PC-3 (cell line): Measurements from ENCODE around the gene TPK1. TPM values are rescaled to one million over a fixed set of nuclear protein-coding genes. Genes with fewer than 3 reads are reported as not detected.

Experiments
- ATAC-seq: fragments of 200-7000 bp; cut with Tn5 transposase; 2 replicates; pipeline ENCODE4 v1.9.1; 2020; ENCODE audit warnings: mild to moderate bottlenecking, moderate library complexity
- BruUV-seq: library from RNA; stranded (reverse); fragments of 400-500 nt; replicated peaks from 2 replicates; lab custom pipeline; 2021; lab: Mats Ljungman, UMichigan
- CTCF ChIA-PET: fragments of 300-600 bp; sonication (Branson Sonifier 250); formaldehyde crosslinking; loops from one replicate; lab custom pipeline; 2022; ENCODE audit warnings: antibody characterized with exemption; lab: Charles Lee
- POLR2A ChIA-PET: fragments of 300-600 bp; sonication (Branson Sonifier 250); formaldehyde crosslinking; loops from one replicate; lab custom pipeline; 2022; ENCODE audit warnings: antibody characterized with exemption; ENCODE audit not compliant: unreplicated experiment; lab: Charles Lee
- DNase-seq: peaks from one replicate; pipeline ENCODE4 v3.0.0-alpha.2; 2015
- H2AFZ ChIP-seq: fragments of 300-600 bp; sonication (generic); 2 replicates; pipeline ENCODE4 v1.6.0; 2016; ENCODE audit warnings: antibody characterized with exemption, low read length
- H3F3A ChIP-seq: fragments of 300-600 bp; sonication (generic); one replicate; pipeline ENCODE4 v1.6.0; 2017; ENCODE audit warnings: antibody characterized with exemption, low read length, control low read depth, mild to moderate bottlenecking; ENCODE audit not compliant: unreplicated experiment
- H3K27ac ChIP-seq: fragments of 300-600 bp; sonication (generic); 2 replicates; pipeline ENCODE4 v1.5.1; 2016; ENCODE audit warnings: mild to moderate bottlenecking, low read length
- H3K27me3 ChIP-seq: fragments of 300-600 bp; sonication (generic); 2 replicates; pipeline ENCODE4 v1.6.1; 2016; ENCODE audit warnings: low read length, mixed read lengths
- H3K36me3 ChIP-seq: fragments of 300-600 bp; sonication (generic); 2 replicates; pipeline ENCODE4 v1.6.1; 2016; ENCODE audit warnings: low read depth, mixed run types, low read length, mixed read lengths
- H3K4me1 ChIP-seq: fragments of 300-600 bp; sonication (generic); 2 replicates; pipeline ENCODE4 v1.5.1; 2016; ENCODE audit warnings: low read length; ENCODE audit not compliant: insufficient read depth
- H3K4me2 ChIP-seq: fragments of 300-600 bp; sonication (generic); 2 replicates; pipeline ENCODE4 v1.6.0; 2016; ENCODE audit warnings: low read length
- H3K4me3 ChIP-seq: fragments of 300-600 bp; sonication (generic); 2 replicates; pipeline ENCODE4 v1.5.1; 2016; ENCODE audit warnings: mild to moderate bottlenecking, low read length, mixed read lengths
- H3K79me2 ChIP-seq: fragments of 300-600 bp; sonication (generic); 2 replicates; pipeline ENCODE4 v1.6.1; 2017; ENCODE audit warnings: low read length, mixed read lengths
- H3K9ac ChIP-seq: fragments of 300-600 bp; sonication (generic); 2 replicates; pipeline ENCODE4 v1.6.0; 2016; ENCODE audit warnings: mild to moderate bottlenecking, low read length
- H3K9me2 ChIP-seq: fragments of 300-600 bp; sonication (generic); replicated peaks from 2 replicates; pipeline ENCODE4 v1.6.1; 2016; ENCODE audit warnings: mixed run types, low read length, mixed read lengths
- H3K9me3 ChIP-seq: fragments of 300-600 bp; sonication (generic); 2 replicates; pipeline ENCODE4 v1.6.1; 2016; ENCODE audit warnings: low read length, mixed read lengths
- H4K20me1 ChIP-seq: fragments of 300-600 bp; sonication (generic); 2 replicates; pipeline ENCODE4 v1.6.1; 2016; ENCODE audit warnings: low read length, mixed read lengths
- CTCF ChIP-seq: fragments of 300-600 bp; sonication (generic); conservative IDR thresholded peaks from 2 replicates; pipeline ENCODE4 v1.5.1; 2017; ENCODE audit warnings: antibody characterized with exemption, low read depth, mild to moderate bottlenecking, low read length
- EZH2 ChIP-seq: fragments of 300-600 bp; sonication (generic); IDR thresholded peaks from one replicate; pipeline ENCODE4 v1.6.1; 2017; ENCODE audit warnings: antibody characterized with exemption, mild to moderate bottlenecking, low read length; ENCODE audit not compliant: unreplicated experiment
- EZH2phosphoT487 ChIP-seq: fragments of 300-600 bp; sonication (generic); IDR thresholded peaks from 2 replicates; pipeline ENCODE4 v1.6.1; 2018; ENCODE audit warnings: mild to moderate bottlenecking, antibody characterized with exemption, low read length, borderline replicate concordance
- intact Hi-C: fragments of 100-400 bp; cut with micrococcal nuclease; formaldehyde crosslinking; loops from 2 replicates; pipeline ENCODE4 v1.9.0; 2023
- total RNA-seq: library from RNA; depleted of rRNA; stranded (reverse); fragments of >200 nt; gene quantifications from 2 replicates; pipeline ENCODE4 v1.2.3, GENCODE V29; 2014

TPK1 gene
- total RNA-seq, 1 experiment from 2014 or later = 4.5 TPM

GRCh38 chr7:144415858-144416257 lies 420.0 kb downstream of the TPK1 start:
- no peak for TF ChIP-seq CTCF
- TF ChIP-seq EZH2 = no peak
- TF ChIP-seq EZH2phosphoT487 = no peak
- ChIA-PET CTCF (no interaction called here), POLR2A (no interaction called here)
- Histone ChIP-seq H3K9me2 (no peaks in the 10 kb centered on the region), H4K20me1 (no peaks in the 10 kb centered on the region), H3K4me2 (no peak overlapping the region), H3K27ac (no peak overlapping the region), H3K4me1 (no peaks in the 10 kb centered on the region), H3K79me2 (no peaks in the 10 kb centered on the region), H2AFZ (no peak overlapping the region), H3K36me3 (no peaks in the 10 kb centered on the region), H3K27me3 (peaks cover 8% of the 10 kb centered on the region; the same call in 1 of the 2 replicates), H3K4me3 (no peak overlapping the region), H3K9me3 (no peaks in the 10 kb centered on the region), H3K9ac (no peak overlapping the region), H3F3A (no peaks in the 10 kb centered on the region)
- DNase-seq = no peak
- BruUV-seq = no TSS peak
- intact Hi-C loops = no loop called here
- no peak for ATAC-seq

GRCh38 chr7:144414815-144415214 lies 421.0 kb downstream of the TPK1 start:
- ChIA-PET CTCF (no interaction called here), POLR2A (no interaction called here)
- intact Hi-C loops = no loop called here
- Histone ChIP-seq H3K27ac (no peak overlapping the region), H2AFZ (no peak overlapping the region), H3K27me3 (peaks cover 8% of the 10 kb centered on the region; the same call in 1 of the 2 replicates), H3K4me1 (no peaks in the 10 kb centered on the region), H4K20me1 (no peaks in the 10 kb centered on the region), H3K9me2 (no peaks in the 10 kb centered on the region), H3K9me3 (no peaks in the 10 kb centered on the region), H3K79me2 (no peaks in the 10 kb centered on the region), H3K9ac (no peak overlapping the region), H3K4me3 (no peak overlapping the region), H3F3A (no peaks in the 10 kb centered on the region), H3K36me3 (no peaks in the 10 kb centered on the region), H3K4me2 (no peak overlapping the region)
- DNase-seq = no peak
- no peak for TF ChIP-seq EZH2phosphoT487
- no peak for TF ChIP-seq EZH2
- TF ChIP-seq CTCF = no peak
- no TSS peak for BruUV-seq
- ATAC-seq = no peak

GRCh38 chr7:144410441-144410840 lies 425.4 kb downstream of the TPK1 start:
- no peaks in the 10 kb centered on the region for H3F3A ChIP-seq
- BruUV-seq = no TSS peak
- peaks cover 2% of the 10 kb centered on the region; the same call in 1 of the 2 replicates for H3K27me3 ChIP-seq
- H3K36me3 ChIP-seq = no peaks in the 10 kb centered on the region
- H3K9ac ChIP-seq = no peak overlapping the region
- H3K4me2 ChIP-seq = no peak overlapping the region
- intact Hi-C loops = no loop called here
- no peaks in the 10 kb centered on the region for H3K4me1 ChIP-seq
- H3K27ac ChIP-seq = no peak overlapping the region
- H3K9me3 ChIP-seq = no peaks in the 10 kb centered on the region
- H3K4me3 ChIP-seq = no peak overlapping the region
- H2AFZ ChIP-seq = no peak overlapping the region
- no peaks in the 10 kb centered on the region for H4K20me1 ChIP-seq
- no peak for DNase-seq
- no peaks in the 10 kb centered on the region for H3K79me2 ChIP-seq
- ATAC-seq = no peak
- TF ChIP-seq EZH2phosphoT487 (no peak), EZH2 (no peak), CTCF (no peak)
- POLR2A ChIA-PET = no interaction called here
- no peaks in the 10 kb centered on the region for H3K9me2 ChIP-seq
- CTCF ChIA-PET = no interaction called here
